Measurements from ENCODE around the gene INTS3.
"Not testable (repeated sequence)": the region's sequence is repeated elsewhere in the genome, so short reads cannot be mapped to it uniquely, and the experiment has no call there.

Gene INTS3

GRCh38 chr1:153780551-153780950, 52.7 kb downstream of the INTS3 start:
- Histone ChIP-seq H3K4me1 (ENCODE audit: control insufficient read depth, insufficient read depth, low read length) (peaks cover 9% of the 10 kb centered on the region), H3K27me3 (ENCODE audit: control insufficient read depth, insufficient read depth, low read length) (no peaks in the 10 kb centered on the region), H3K9me3 (ENCODE audit: control insufficient read depth, insufficient read depth, low read length) (no peaks in the 10 kb centered on the region), H3K36me3 (ENCODE audit: control insufficient read depth, insufficient read depth, low read length) (peaks cover 23% of the 10 kb centered on the region; the same call in 1 of the 2 replicates), H3K9ac (ENCODE audit: low read depth, low read length) (no peak overlapping the region), H3K4me3 (ENCODE audit: low read depth, low read length) (no peak overlapping the region), H3K27ac (ENCODE audit: low read depth, low read length) (no peak overlapping the region)

- peak overlapping the region; percentile 78; the same call in 1 of the 2 replicates for H3K4me3 ChIP-seq (ENCODE audit: low read depth, low read length)
- H3K27ac ChIP-seq (ENCODE audit: low read depth, low read length) = peak overlapping the region; percentile 91
- not testable (repeated sequence) for H3K9ac ChIP-seq (ENCODE audit: low read depth, low read length); H3K4me1 ChIP-seq (ENCODE audit: control insufficient read depth, insufficient read depth, low read length); H3K27me3 ChIP-seq (ENCODE audit: control insufficient read depth, insufficient read depth, low read length); H3K9me3 ChIP-seq (ENCODE audit: control insufficient read depth, insufficient read depth, low read length)
- H3K36me3 ChIP-seq (ENCODE audit: control insufficient read depth, insufficient read depth, low read length) = peaks cover 21% of the 10 kb centered on the region; the same call in 1 of the 2 replicates
These were observed 54.8 kb downstream of the INTS3 start for GRCh38 chr1:153782648-153783047.

GRCh38 chr1:153783233-153784190, 55.7 kb downstream of the INTS3 start:
- Histone ChIP-seq H3K27me3 (ENCODE audit: control insufficient read depth, insufficient read depth, low read length) (no peaks in the 10 kb centered on the region), H3K36me3 (ENCODE audit: control insufficient read depth, insufficient read depth, low read length) (peaks cover 18% of the 10 kb centered on the region; the same call in 1 of the 2 replicates), H3K27ac (ENCODE audit: low read depth, low read length) (peak overlapping the region; percentile 91), H3K4me3 (ENCODE audit: low read depth, low read length) (peak overlapping the region; percentile 78), H3K4me1 (ENCODE audit: control insufficient read depth, insufficient read depth, low read length) (peaks cover 4% of the 10 kb centered on the region; the same call in 1 of the 2 replicates), H3K9me3 (ENCODE audit: control insufficient read depth, insufficient read depth, low read length) (no peaks in the 10 kb centered on the region), H3K9ac (ENCODE audit: low read depth, low read length) (peak overlapping the region; percentile 79)

GRCh38 chr1:153786038-153786790, 58.4 kb downstream of the INTS3 start:
- no peaks in the 10 kb centered on the region for H3K27me3 ChIP-seq (ENCODE audit: control insufficient read depth, insufficient read depth, low read length)
- no peak overlapping the region for H3K9ac ChIP-seq (ENCODE audit: low read depth, low read length)
- H3K4me1 ChIP-seq (ENCODE audit: control insufficient read depth, insufficient read depth, low read length) = peaks cover 4% of the 10 kb centered on the region; the same call in 1 of the 2 replicates
- no peak overlapping the region for H3K4me3 ChIP-seq (ENCODE audit: low read depth, low read length)
- no peaks in the 10 kb centered on the region for H3K9me3 ChIP-seq (ENCODE audit: control insufficient read depth, insufficient read depth, low read length)
- no peak overlapping the region for H3K27ac ChIP-seq (ENCODE audit: low read depth, low read length)
- H3K36me3 ChIP-seq (ENCODE audit: control insufficient read depth, insufficient read depth, low read length) = no peaks in the 10 kb centered on the region

GRCh38 chr1:153789478-153790034, 61.7 kb downstream of the INTS3 start:
- no peak overlapping the region for H3K27ac ChIP-seq (ENCODE audit: low read depth, low read length)

GRCh38 chr1:153790313-153790965, 62.6 kb downstream of the INTS3 start:
- H3K4me3 ChIP-seq (ENCODE audit: low read depth, low read length) = no peak overlapping the region
- no peaks in the 10 kb centered on the region for H3K36me3 ChIP-seq (ENCODE audit: control insufficient read depth, insufficient read depth, low read length)
- no peaks in the 10 kb centered on the region for H3K9me3 ChIP-seq (ENCODE audit: control insufficient read depth, insufficient read depth, low read length)
- no peak overlapping the region for H3K9ac ChIP-seq (ENCODE audit: low read depth, low read length)
- peaks cover 21% of the 10 kb centered on the region; the same call in 1 of the 2 replicates for H3K4me1 ChIP-seq (ENCODE audit: control insufficient read depth, insufficient read depth, low read length)
- H3K27ac ChIP-seq (ENCODE audit: low read depth, low read length) = no peak overlapping the region
- no peaks in the 10 kb centered on the region for H3K27me3 ChIP-seq (ENCODE audit: control insufficient read depth, insufficient read depth, low read length)

More at GRCh38 chr1:153789478-153790034, 61.7 kb downstream of the INTS3 start:
- Histone ChIP-seq H3K4me3 (ENCODE audit: low read depth, low read length) (no peak overlapping the region), H3K36me3 (ENCODE audit: control insufficient read depth, insufficient read depth, low read length) (no peaks in the 10 kb centered on the region), H3K4me1 (ENCODE audit: control insufficient read depth, insufficient read depth, low read length) (peaks cover 14% of the 10 kb centered on the region; the same call in 1 of the 2 replicates), H3K9ac (ENCODE audit: low read depth, low read length) (no peak overlapping the region), H3K9me3 (ENCODE audit: control insufficient read depth, insufficient read depth, low read length) (no peaks in the 10 kb centered on the region), H3K27me3 (ENCODE audit: control insufficient read depth, insufficient read depth, low read length) (no peaks in the 10 kb centered on the region)

GRCh38 chr1:153790966-153791647, 63.3 kb downstream of the INTS3 start:
- H3K27ac ChIP-seq (ENCODE audit: low read depth, low read length) = no peak overlapping the region
- peaks cover 21% of the 10 kb centered on the region; the same call in 1 of the 2 replicates for H3K4me1 ChIP-seq (ENCODE audit: control insufficient read depth, insufficient read depth, low read length)
- H3K27me3 ChIP-seq (ENCODE audit: control insufficient read depth, insufficient read depth, low read length) = no peaks in the 10 kb centered on the region
- H3K9ac ChIP-seq (ENCODE audit: low read depth, low read length) = no peak overlapping the region
- H3K9me3 ChIP-seq (ENCODE audit: control insufficient read depth, insufficient read depth, low read length) = no peaks in the 10 kb centered on the region
- H3K36me3 ChIP-seq (ENCODE audit: control insufficient read depth, insufficient read depth, low read length) = no peaks in the 10 kb centered on the region
- H3K4me3 ChIP-seq (ENCODE audit: low read depth, low read length) = no peak overlapping the region

GRCh38 chr1:153791648-153792253, 63.9 kb downstream of the INTS3 start:
- Histone ChIP-seq H3K36me3 (ENCODE audit: control insufficient read depth, insufficient read depth, low read length) (no peaks in the 10 kb centered on the region), H3K27me3 (ENCODE audit: control insufficient read depth, insufficient read depth, low read length) (no peaks in the 10 kb centered on the region), H3K4me3 (ENCODE audit: low read depth, low read length) (no peak overlapping the region), H3K9ac (ENCODE audit: low read depth, low read length) (no peak overlapping the region), H3K9me3 (ENCODE audit: control insufficient read depth, insufficient read depth, low read length) (no peaks in the 10 kb centered on the region), H3K4me1 (ENCODE audit: control insufficient read depth, insufficient read depth, low read length) (peaks cover 21% of the 10 kb centered on the region; the same call in 1 of the 2 replicates), H3K27ac (ENCODE audit: low read depth, low read length) (no peak overlapping the region)

- no peak overlapping the region for H3K4me3 ChIP-seq (ENCODE audit: low read depth, low read length)
- H3K9ac ChIP-seq (ENCODE audit: low read depth, low read length) = no peak overlapping the region
- peaks cover 21% of the 10 kb centered on the region; the same call in 1 of the 2 replicates for H3K4me1 ChIP-seq (ENCODE audit: control insufficient read depth, insufficient read depth, low read length)
- no peaks in the 10 kb centered on the region for H3K9me3 ChIP-seq (ENCODE audit: control insufficient read depth, insufficient read depth, low read length)
- H3K27me3 ChIP-seq (ENCODE audit: control insufficient read depth, insufficient read depth, low read length) = no peaks in the 10 kb centered on the region
- H3K27ac ChIP-seq (ENCODE audit: low read depth, low read length) = no peak overlapping the region
- H3K36me3 ChIP-seq (ENCODE audit: control insufficient read depth, insufficient read depth, low read length) = no peaks in the 10 kb centered on the region
These were observed 64.8 kb downstream of the INTS3 start for GRCh38 chr1:153792631-153793041.
